Esophagus squamous epithelium (tissue), 4 donors: ENCODE data around the gene PKP1.

ENCODE experiments used
- POLR2A ChIP-seq, 4 donors: fragments of 450-650 bp; IDR thresholded peaks; one replicate each; pipeline ENCODE4 v1.6.1; 2017; ENCODE audit warnings: antibody characterized with exemption in 4 of 4, mild to moderate bottlenecking in 4 of 4, moderate library complexity in 3 of 4
- TF ChIP-seq, protein P1 (sequence below), 6 experiments: fragments of 450-650 bp in 4 of 6; fragments of 200-600 bp in 2 of 6; sonication (generic) in 2 of 6; IDR thresholded peaks; one replicate each; pipeline ENCODE4 v1.5.1; 2016 to 2019; ENCODE audit warnings: antibody characterized with exemption in 6 of 6, mild to moderate bottlenecking in 4 of 6, moderate library complexity in 4 of 6

DNA sequence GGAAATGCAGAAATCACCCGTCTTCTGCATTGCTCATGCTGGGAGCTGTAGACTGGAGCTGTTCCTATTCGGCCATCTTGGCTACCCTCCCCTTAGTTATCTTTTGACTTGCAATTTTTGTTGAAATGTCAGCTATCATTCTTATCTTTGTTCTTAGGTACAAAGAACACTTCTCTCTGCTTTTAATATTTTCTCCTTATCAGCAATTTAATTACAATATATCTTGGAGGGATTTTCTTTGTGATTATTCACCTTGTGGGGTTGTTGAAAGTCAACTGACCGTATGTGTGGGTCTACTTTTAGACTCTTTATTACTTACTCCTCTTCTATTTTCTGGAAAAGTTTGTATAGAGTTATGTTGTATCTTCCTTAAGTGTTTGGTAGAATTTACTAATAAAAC lies 43.1 kb upstream of the PKP1 start:
- TF ChIP-seq, protein P1, sequence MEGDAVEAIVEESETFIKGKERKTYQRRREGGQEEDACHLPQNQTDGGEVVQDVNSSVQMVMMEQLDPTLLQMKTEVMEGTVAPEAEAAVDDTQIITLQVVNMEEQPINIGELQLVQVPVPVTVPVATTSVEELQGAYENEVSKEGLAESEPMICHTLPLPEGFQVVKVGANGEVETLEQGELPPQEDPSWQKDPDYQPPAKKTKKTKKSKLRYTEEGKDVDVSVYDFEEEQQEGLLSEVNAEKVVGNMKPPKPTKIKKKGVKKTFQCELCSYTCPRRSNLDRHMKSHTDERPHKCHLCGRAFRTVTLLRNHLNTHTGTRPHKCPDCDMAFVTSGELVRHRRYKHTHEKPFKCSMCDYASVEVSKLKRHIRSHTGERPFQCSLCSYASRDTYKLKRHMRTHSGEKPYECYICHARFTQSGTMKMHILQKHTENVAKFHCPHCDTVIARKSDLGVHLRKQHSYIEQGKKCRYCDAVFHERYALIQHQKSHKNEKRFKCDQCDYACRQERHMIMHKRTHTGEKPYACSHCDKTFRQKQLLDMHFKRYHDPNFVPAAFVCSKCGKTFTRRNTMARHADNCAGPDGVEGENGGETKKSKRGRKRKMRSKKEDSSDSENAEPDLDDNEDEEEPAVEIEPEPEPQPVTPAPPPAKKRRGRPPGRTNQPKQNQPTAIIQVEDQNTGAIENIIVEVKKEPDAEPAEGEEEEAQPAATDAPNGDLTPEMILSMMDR (IDR thresholded peaks at IDR 0.05) = no peak
- TF ChIP-seq POLR2A (IDR thresholded peaks at IDR 0.05) = no peak
